ENCODE results near the gene TMED9.
A peak's percentile ranks its signal among the peaks of the same experiment; 100 is the strongest.

Gene TMED9

DNA sequence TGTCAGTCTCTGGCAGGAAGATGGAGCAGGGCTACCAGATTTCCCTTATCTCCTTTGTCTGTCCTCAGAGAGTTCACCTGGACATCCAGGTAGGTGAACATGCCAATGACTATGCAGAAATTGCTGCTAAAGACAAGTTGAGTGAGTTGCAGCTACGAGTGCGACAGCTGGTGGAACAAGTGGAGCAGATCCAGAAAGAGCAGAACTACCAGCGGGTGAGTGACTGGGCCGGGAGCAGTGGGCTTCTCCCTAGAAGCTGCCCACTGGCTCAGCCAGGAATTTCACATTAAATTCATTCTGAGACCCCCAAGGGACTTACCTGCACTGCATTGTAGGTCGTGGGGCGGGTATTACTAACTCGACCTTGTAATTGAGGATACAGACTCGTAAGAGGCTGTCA is 2.1 kb downstream of the TMED9 start:
- DNase-seq (ENCODE audit: low read depth, low spot score) = no peak
- no peak overlapping the region for H3K4me3 ChIP-seq (ENCODE audit: low read depth, low read length)
- TF ChIP-seq, protein P1, sequence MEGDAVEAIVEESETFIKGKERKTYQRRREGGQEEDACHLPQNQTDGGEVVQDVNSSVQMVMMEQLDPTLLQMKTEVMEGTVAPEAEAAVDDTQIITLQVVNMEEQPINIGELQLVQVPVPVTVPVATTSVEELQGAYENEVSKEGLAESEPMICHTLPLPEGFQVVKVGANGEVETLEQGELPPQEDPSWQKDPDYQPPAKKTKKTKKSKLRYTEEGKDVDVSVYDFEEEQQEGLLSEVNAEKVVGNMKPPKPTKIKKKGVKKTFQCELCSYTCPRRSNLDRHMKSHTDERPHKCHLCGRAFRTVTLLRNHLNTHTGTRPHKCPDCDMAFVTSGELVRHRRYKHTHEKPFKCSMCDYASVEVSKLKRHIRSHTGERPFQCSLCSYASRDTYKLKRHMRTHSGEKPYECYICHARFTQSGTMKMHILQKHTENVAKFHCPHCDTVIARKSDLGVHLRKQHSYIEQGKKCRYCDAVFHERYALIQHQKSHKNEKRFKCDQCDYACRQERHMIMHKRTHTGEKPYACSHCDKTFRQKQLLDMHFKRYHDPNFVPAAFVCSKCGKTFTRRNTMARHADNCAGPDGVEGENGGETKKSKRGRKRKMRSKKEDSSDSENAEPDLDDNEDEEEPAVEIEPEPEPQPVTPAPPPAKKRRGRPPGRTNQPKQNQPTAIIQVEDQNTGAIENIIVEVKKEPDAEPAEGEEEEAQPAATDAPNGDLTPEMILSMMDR (IDR thresholded peaks at IDR 0.05; ENCODE audit: low read depth, low read length) = no peak
- in situ Hi-C loops (cut with HindIII; ENCODE audit: low sequenced_read_pairs) = no loop called here

DNA sequence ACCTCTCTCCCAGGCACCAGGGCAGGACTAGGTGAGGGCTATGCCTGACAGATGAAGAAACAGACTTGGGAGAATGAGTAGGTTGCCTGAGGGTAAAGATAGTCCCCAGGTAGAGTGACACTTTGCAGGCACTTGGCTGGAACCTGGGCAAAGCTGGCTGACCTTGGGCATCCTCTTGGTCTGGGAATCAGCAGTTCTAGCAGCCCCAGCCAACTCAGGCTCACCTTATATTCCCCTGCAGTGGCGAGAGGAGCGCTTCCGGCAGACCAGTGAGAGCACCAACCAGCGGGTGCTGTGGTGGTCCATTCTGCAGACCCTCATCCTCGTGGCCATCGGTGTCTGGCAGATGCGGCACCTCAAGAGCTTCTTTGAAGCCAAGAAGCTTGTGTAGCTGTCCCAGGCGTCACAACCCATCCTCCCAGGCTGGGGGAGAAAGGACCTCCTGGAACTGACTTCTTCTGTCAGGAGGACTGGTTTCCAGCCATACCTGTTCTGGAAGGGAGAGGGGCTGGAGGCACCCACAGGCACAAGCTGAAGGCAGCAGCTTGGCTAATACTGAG is 3.1 kb downstream of the TMED9 start:
- no peak overlapping the region for H3K4me3 ChIP-seq (ENCODE audit: low read depth, low read length)
- TF ChIP-seq, protein P1 (IDR thresholded peaks at IDR 0.05; ENCODE audit: low read depth, low read length) = no peak
- in situ Hi-C loops (cut with HindIII; ENCODE audit: low sequenced_read_pairs) = no loop called here
- DNase-seq (ENCODE audit: low read depth, low spot score) = no peak

DNA sequence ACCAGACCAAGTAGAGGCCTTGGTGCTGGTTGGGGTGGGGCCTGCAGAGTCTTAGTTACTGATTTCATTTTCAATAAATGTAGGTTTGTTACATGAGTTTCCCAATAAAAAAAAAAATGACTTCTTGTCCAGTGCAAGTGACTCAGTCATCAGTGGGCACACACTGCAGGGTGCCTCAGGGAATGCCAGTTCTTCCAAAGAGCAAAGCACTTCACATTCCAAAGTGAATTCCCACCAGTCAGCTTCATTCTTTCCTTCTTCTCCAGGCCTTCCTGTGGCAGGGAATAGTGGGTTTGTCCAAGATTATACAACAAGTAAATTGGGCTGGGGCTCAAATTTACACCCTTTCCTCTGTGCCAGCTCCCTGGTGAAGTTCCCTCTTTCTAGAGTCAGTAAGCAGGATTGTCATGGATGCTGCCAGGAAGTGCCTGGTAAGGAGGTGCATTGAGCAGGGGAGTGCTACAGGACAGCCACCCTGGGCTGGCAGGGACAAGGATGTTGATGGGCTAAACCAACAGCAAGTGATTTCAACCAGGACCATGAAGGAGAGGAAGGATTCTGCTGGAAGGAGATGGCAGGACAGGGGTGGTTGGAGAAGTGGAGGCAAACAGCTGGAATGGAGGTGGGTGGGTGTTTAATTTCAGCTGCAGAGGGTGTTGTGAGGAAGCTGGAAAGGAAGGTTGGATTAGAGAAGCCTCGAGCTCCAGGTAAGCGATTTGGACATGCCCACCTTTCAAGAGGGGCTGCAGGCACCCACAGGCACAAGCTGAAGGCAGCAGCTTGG is 4.2 kb downstream of the TMED9 start:
- no peak overlapping the region for H3K4me3 ChIP-seq (ENCODE audit: low read depth, low read length)
- TF ChIP-seq, protein P1 (IDR thresholded peaks at IDR 0.05; ENCODE audit: low read depth, low read length) = no peak
- in situ Hi-C loops (cut with HindIII; ENCODE audit: low sequenced_read_pairs) = no loop called here
- DNase-seq (ENCODE audit: low read depth, low spot score) = no peak

DNA sequence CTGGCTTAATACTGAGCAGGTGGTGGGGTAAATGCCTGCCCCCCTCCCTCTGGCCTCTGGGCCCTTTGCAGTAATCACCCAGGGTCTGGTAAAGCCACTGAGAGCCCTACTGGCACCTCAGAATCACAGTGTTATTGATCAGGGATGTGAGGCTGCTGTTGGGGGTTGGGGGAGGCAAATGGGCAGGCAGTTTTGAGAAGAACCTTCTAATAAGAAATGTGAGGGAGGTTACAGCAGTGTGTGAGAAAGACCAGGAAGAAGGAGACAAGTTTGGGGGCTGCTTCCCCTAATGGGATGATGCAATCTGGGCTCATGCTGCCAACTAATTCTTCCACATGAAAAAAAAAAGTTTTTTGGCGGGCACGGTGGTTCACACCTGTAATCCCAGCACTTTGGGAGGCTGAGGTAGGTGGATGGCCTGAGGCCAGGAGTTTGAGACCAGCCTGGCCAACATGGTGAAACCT is 4.8 kb downstream of the TMED9 start:
- TF ChIP-seq, protein P1 (IDR thresholded peaks at IDR 0.05; ENCODE audit: low read depth, low read length) = no peak
- no peak overlapping the region for H3K4me3 ChIP-seq (ENCODE audit: low read depth, low read length)
- in situ Hi-C loops (cut with HindIII; ENCODE audit: low sequenced_read_pairs) = no loop called here
- DNase-seq (ENCODE audit: low read depth, low spot score) = no peak

DNA sequence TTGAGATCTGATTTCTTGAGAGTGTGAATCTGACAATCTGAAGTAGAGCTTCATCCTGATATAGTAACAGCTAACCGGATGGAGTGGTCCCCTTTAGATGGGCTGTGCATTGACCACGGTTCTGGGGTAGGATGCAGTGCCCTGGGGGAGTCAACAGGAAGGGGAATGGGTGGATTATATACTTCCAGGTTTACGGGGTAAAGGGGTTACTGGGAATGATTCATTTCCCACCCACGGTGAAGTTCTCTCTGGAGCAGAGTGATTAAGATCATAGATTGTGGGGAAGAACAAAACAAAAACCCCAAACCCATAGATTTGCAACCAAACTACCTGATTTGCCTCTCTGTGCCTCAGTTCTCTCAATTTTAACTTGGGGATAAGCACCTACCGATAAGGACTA is 6.5 kb downstream of the TMED9 start:
- DNase-seq (ENCODE audit: low read depth, low spot score) = no peak
- in situ Hi-C loops (cut with HindIII; ENCODE audit: low sequenced_read_pairs) = no loop called here
- TF ChIP-seq, protein P1 (IDR thresholded peaks at IDR 0.05; ENCODE audit: low read depth, low read length) = no peak
- no peak overlapping the region for H3K4me3 ChIP-seq (ENCODE audit: low read depth, low read length)

DNA sequence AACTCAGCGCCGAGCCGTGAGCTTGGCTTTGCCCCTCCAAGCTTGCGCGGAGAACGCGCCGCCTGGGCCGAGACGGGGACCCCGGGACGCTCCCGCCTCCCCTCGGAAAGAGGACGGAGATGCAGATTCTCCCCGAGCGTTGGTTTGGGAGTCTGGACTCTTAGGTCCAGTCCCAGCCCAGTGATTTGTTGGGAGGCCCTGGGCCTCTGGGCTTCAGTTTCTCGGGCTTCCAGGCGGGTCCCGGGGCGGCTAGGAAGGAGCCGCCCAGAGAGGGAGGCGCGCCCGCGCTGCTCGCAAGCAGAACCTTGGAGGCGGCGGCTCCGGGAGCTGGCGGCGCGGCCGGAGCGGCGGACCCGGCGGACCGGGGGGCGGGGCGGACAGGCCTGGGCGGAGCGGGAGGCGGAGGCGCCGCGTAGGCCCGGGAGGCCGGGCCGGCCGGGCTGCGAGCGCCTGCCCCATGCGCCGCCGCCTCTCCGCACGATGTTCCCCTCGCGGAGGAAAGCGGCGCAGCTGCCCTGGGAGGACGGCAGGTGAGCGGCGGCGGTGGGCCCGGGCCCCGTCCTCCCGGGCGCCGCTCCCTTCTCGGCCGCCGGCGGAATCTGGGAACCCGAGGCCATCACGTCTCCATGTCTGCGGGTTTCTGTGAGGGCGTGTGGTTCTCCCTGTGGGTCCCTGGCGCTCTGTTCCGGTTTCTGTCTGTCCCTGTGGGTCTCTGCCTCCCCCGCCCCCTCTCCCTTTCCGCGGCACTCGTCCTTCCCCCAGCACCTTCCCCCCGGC is 7.9 kb downstream of the TMED9 start, which contains the start of gene B4GALT7:
Gene B4GALT7 (plus strand): TSS at position 402 of the 777 bp plus-strand sequence. CDS start 79 bp downstream, at position 481.
- H3K4me3 ChIP-seq (ENCODE audit: low read depth, low read length) = peak within 1 kb of the TSS; percentile 75
- TF ChIP-seq, protein P1 (IDR thresholded peaks at IDR 0.05; ENCODE audit: low read depth, low read length) = no peak
- DNase-seq (ENCODE audit: low read depth, low spot score) = peak; percentile 71
- in situ Hi-C loops (cut with HindIII; ENCODE audit: low sequenced_read_pairs) = no loop called here
